GM23338 (cell line): Measurements from ENCODE around the gene CPNE2. TPM values are rescaled to one million over a fixed set of nuclear protein-coding genes. Genes with fewer than 3 reads are reported as not detected.

Experiments
- ATAC-seq: fragments of 200-7000 bp; cut with Tn5 transposase; 3 replicates; pipeline ENCODE4 v1.9.1; 2020
- DNase-seq: peaks from one replicate; pipeline ENCODE4 v3.0.0-alpha.2; 2015; ENCODE audit warnings: low spot score
- H2AFZ ChIP-seq: fragments of 200-600 bp; sonication (generic); 2 replicates; pipeline ENCODE4 v1.8.0; 2016; ENCODE audit warnings: antibody characterized with exemption, mild to moderate bottlenecking, moderate library complexity
- H3F3A ChIP-seq: fragments of 200-600 bp; sonication (generic); replicated peaks from 2 replicates; pipeline ENCODE4 v1.8.0; 2017; ENCODE audit warnings: antibody characterized with exemption, mixed run types, low read depth
- H3K27ac ChIP-seq: fragments of 200-600 bp; sonication (generic); 2 replicates; pipeline ENCODE4 v1.6.1; 2016; ENCODE audit warnings: low read depth
- H3K27me3 ChIP-seq: fragments of 200-600 bp; sonication (generic); 2 replicates; pipeline ENCODE4 v1.8.0; 2016; ENCODE audit warnings: mild to moderate bottlenecking, mixed run types, moderate library complexity; ENCODE audit not compliant: insufficient read depth
- H3K36me3 ChIP-seq: fragments of 200-600 bp; sonication (generic); 2 replicates; pipeline ENCODE4 v1.8.0; 2016; ENCODE audit warnings: mild to moderate bottlenecking; ENCODE audit not compliant: insufficient read depth
- H3K4me1 ChIP-seq: fragments of 200-600 bp; sonication (generic); 2 replicates; pipeline ENCODE4 v1.8.0; 2016; ENCODE audit warnings: mild to moderate bottlenecking, moderate library complexity; ENCODE audit not compliant: insufficient read depth
- H3K4me2 ChIP-seq: fragments of 200-600 bp; sonication (generic); 2 replicates; pipeline ENCODE4 v1.7.1; 2017; ENCODE audit warnings: mixed run types
- H3K4me3 ChIP-seq: fragments of 200-600 bp; sonication (generic); 2 replicates; pipeline ENCODE4 v1.6.1; 2016; ENCODE audit warnings: mixed run types
- H3K79me2 ChIP-seq: fragments of 200-600 bp; sonication (generic); replicated peaks from 2 replicates; pipeline ENCODE4 v1.8.0; 2017; ENCODE audit warnings: mild to moderate bottlenecking; ENCODE audit not compliant: insufficient read depth
- H3K9me2 ChIP-seq: fragments of 200-600 bp; sonication (generic); 2 replicates; pipeline ENCODE4 v1.8.0; 2017; ENCODE audit not compliant: insufficient read depth
- H4K20me1 ChIP-seq: fragments of 200-600 bp; sonication (generic); replicated peaks from 2 replicates; pipeline ENCODE4 v1.8.0; 2017; ENCODE audit warnings: mild to moderate bottlenecking; ENCODE audit not compliant: insufficient read depth
- H3K27ac Mint-ChIP-seq: 2 replicates; pipeline ENCODE4 v1.8.0; 2020; ENCODE audit warnings: inconsistent platforms, mild to moderate bottlenecking, moderate library complexity, mixed read lengths
- H3K27me3 Mint-ChIP-seq: 3 replicates; pipeline ENCODE4 v1.8.0; 2022; ENCODE audit warnings: low read depth, mild to moderate bottlenecking, moderate library complexity, mixed read lengths, inconsistent platforms; ENCODE audit not compliant: insufficient read depth, poor library complexity
- H3K36me3 Mint-ChIP-seq: 3 replicates; pipeline ENCODE4 v1.8.0; 2021; ENCODE audit warnings: low read depth, mild to moderate bottlenecking, inconsistent platforms, moderate library complexity, mixed read lengths
- H3K4me1 Mint-ChIP-seq: 3 replicates; pipeline ENCODE4 v1.8.0; 2020; ENCODE audit warnings: mild to moderate bottlenecking, inconsistent platforms, mixed read lengths
- H3K4me3 Mint-ChIP-seq: 3 replicates; pipeline ENCODE4 v1.8.0; 2021; ENCODE audit warnings: moderate library complexity, mild to moderate bottlenecking, inconsistent platforms, mixed read lengths
- H3K9me3 Mint-ChIP-seq: 3 replicates; pipeline ENCODE4 v1.8.0; 2020; ENCODE audit warnings: moderate library complexity, mild to moderate bottlenecking, inconsistent platforms, mixed read lengths
- EZH2phosphoT487 ChIP-seq: fragments of 200-600 bp; sonication (generic); IDR thresholded peaks from one replicate; pipeline ENCODE4 v1.8.1; 2018; ENCODE audit warnings: antibody characterized with exemption; ENCODE audit not compliant: unreplicated experiment
- NANOG ChIP-seq: IDR thresholded peaks from 2 replicates; pipeline ENCODE4 v1.6.1; 2016; ENCODE audit warnings: antibody characterized with exemption, borderline replicate concordance
- STAT1 ChIP-seq: IDR thresholded peaks from one replicate; pipeline ENCODE4 v1.6.1; 2016; ENCODE audit warnings: antibody characterized with exemption; ENCODE audit not compliant: unreplicated experiment
- polyA plus RNA-seq: library from polyadenylated mRNA; unstranded; fragments of >200 nt; fragmentation: Nextera tagmentation; extraction: Ambion mirVana; gene quantifications from 2 replicates; pipeline ENCODE4 v1.2.1, GENCODE V29; 2016
- total RNA-seq: library from RNA; depleted of rRNA; stranded (reverse); fragments of >200 nt; shearing (Covaris generic); gene quantifications from 2 replicates; pipeline ENCODE4 v1.2.3, GENCODE V29; 2014
- TF ChIP-seq, protein P1 (sequence below): fragments of 250-450 bp; sonication (Bioruptor Pico); IDR thresholded peaks from 2 replicates; pipeline ENCODE4 v1.5.0; 2020; ENCODE audit warnings: mild to moderate bottlenecking, moderate library complexity

The CPNE2 gene
- total and polyA plus RNA-seq, 2 experiments from 2014 or later = 7.1 to 11.3 TPM

GRCh38 chr16:57151369-57151768 lies 59.0 kb downstream of the CPNE2 start:
- Mint-ChIP-seq H3K36me3 (peaks cover 36% of the 10 kb centered on the region), H3K27ac (peak overlapping the region; percentile 70; the same call in 1 of the 2 replicates), H3K9me3 (no peaks in the 10 kb centered on the region; the same call in 2 of the 3 replicates), H3K27me3 (peaks cover 20% of the 10 kb centered on the region), H3K4me3 (no peak overlapping the region), H3K4me1 (peaks cover 54% of the 10 kb centered on the region)
- Histone ChIP-seq H3F3A (no peaks in the 10 kb centered on the region), H3K79me2 (no peaks in the 10 kb centered on the region), H4K20me1 (no peaks in the 10 kb centered on the region), H3K27ac (no peak overlapping the region), H2AFZ (no peak overlapping the region), H3K4me3 (no peak overlapping the region), H3K27me3 (no peaks in the 10 kb centered on the region), H3K4me2 (0 out of 2 replicates have a peak overlapping the region, but pooled peaks have one; percentile 37), H3K4me1 (peaks cover 40% of the 10 kb centered on the region), H3K9me2 (no peaks in the 10 kb centered on the region), H3K36me3 (peaks cover 11% of the 10 kb centered on the region)
- ATAC-seq (peak; percentile 53), DNase-seq (no peak)
- TF ChIP-seq, protein P1, sequence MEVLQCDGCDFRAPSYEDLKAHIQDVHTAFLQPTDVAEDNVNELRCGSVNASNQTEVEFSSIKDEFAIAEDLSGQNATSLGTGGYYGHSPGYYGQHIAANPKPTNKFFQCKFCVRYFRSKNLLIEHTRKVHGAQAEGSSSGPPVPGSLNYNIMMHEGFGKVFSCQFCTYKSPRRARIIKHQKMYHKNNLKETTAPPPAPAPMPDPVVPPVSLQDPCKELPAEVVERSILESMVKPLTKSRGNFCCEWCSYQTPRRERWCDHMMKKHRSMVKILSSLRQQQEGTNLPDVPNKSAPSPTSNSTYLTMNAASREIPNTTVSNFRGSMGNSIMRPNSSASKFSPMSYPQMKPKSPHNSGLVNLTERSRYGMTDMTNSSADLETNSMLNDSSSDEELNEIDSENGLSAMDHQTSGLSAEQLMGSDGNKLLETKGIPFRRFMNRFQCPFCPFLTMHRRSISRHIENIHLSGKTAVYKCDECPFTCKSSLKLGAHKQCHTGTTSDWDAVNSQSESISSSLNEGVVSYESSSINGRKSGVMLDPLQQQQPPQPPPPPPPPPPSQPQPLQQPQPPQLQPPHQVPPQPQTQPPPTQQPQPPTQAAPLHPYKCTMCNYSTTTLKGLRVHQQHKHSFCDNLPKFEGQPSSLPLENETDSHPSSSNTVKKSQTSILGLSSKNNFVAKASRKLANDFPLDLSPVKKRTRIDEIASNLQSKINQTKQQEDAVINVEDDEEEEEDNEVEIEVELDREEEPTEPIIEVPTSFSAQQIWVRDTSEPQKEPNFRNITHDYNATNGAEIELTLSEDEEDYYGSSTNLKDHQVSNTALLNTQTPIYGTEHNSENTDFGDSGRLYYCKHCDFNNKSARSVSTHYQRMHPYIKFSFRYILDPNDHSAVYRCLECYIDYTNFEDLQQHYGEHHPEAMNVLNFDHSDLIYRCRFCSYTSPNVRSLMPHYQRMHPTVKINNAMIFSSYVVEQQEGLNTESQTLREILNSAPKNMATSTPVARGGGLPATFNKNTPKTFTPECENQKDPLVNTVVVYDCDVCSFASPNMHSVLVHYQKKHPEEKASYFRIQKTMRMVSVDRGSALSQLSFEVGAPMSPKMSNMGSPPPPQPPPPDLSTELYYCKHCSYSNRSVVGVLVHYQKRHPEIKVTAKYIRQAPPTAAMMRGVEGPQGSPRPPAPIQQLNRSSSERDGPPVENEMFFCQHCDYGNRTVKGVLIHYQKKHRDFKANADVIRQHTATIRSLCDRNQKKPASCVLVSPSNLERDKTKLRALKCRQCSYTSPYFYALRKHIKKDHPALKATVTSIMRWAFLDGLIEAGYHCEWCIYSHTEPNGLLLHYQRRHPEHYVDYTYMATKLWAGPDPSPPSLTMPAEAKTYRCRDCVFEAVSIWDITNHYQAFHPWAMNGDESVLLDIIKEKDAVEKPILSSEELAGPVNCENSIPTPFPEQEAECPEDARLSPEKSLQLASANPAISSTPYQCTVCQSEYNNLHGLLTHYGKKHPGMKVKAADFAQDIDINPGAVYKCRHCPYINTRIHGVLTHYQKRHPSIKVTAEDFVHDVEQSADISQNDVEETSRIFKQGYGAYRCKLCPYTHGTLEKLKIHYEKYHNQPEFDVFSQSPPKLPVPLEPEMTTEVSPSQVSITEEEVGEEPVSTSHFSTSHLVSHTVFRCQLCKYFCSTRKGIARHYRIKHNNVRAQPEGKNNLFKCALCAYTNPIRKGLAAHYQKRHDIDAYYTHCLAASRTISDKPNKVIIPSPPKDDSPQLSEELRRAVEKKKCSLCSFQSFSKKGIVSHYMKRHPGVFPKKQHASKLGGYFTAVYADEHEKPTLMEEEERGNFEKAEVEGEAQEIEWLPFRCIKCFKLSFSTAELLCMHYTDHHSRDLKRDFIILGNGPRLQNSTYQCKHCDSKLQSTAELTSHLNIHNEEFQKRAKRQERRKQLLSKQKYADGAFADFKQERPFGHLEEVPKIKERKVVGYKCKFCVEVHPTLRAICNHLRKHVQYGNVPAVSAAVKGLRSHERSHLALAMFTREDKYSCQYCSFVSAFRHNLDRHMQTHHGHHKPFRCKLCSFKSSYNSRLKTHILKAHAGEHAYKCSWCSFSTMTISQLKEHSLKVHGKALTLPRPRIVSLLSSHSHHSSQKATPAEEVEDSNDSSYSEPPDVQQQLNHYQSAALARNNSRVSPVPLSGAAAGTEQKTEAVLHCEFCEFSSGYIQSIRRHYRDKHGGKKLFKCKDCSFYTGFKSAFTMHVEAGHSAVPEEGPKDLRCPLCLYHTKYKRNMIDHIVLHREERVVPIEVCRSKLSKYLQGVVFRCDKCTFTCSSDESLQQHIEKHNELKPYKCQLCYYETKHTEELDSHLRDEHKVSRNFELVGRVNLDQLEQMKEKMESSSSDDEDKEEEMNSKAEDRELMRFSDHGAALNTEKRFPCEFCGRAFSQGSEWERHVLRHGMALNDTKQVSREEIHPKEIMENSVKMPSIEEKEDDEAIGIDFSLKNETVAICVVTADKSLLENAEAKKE (CRISPR knock-in tag) = 0 out of 2 replicates have a peak, but pooled peaks have one; percentile 8
- TF ChIP-seq EZH2phosphoT487 (no peak), STAT1 (no peak), NANOG (no peak)
